HL-60 (cell line): ENCODE data around the gene CYGB.

Experiments
- POLR2AphosphoS5 ChIP-seq: IDR thresholded peaks from 2 replicates; pipeline ENCODE4 v1.6.1; 2012; ENCODE audit warnings: low read depth
- SPI1 ChIP-seq: IDR thresholded peaks from 2 replicates; pipeline ENCODE4 v1.6.1; 2012; ENCODE audit warnings: low read depth, mild to moderate bottlenecking, borderline replicate concordance
- TF ChIP-seq, protein P1 (sequence below): IDR thresholded peaks from one replicate; pipeline ENCODE4 v1.5.1; 2011; ENCODE audit warnings: low read length, control low read depth, inconsistent platforms; ENCODE audit not compliant: insufficient read depth
- TF ChIP-seq, protein P2 (sequence below): IDR thresholded peaks from 2 replicates; pipeline ENCODE4 v1.6.1; 2012; ENCODE audit warnings: low read depth; ENCODE audit not compliant: insufficient replicate concordance

DNA sequence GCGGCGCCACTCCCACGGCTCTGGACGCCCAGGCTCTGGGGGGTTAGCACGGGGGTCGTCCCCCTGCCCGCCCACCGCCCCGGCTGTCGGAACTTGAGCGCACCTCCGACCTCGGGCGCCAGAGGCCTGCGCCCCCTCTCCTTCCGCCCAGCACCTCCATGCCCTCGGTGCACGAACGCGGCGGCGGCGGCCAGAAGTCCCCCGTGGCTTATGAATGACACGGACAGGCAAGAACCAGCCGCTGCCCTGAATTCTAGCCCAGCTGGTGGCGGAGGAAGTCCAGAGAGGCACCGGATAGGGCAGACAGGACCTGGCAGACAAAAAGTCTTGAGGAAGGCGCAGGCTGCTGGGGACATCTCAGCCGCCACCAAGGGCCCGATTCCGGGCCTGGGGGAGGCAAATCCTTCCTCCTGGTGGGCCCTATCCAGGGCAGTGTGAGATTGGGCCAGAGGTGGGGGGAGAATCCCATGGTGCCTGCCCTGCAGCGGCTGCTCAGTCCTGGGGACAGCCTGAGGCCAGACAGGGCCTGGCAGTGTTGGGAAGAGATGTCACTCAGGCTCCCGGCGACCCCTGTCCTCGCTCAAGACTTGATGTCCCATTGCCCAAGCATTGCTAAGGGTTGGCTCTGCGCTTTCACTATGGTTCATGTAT lies 897 bp upstream of the CYGB start:
- TF ChIP-seq SPI1: no peak
- TF ChIP-seq, protein P1, sequence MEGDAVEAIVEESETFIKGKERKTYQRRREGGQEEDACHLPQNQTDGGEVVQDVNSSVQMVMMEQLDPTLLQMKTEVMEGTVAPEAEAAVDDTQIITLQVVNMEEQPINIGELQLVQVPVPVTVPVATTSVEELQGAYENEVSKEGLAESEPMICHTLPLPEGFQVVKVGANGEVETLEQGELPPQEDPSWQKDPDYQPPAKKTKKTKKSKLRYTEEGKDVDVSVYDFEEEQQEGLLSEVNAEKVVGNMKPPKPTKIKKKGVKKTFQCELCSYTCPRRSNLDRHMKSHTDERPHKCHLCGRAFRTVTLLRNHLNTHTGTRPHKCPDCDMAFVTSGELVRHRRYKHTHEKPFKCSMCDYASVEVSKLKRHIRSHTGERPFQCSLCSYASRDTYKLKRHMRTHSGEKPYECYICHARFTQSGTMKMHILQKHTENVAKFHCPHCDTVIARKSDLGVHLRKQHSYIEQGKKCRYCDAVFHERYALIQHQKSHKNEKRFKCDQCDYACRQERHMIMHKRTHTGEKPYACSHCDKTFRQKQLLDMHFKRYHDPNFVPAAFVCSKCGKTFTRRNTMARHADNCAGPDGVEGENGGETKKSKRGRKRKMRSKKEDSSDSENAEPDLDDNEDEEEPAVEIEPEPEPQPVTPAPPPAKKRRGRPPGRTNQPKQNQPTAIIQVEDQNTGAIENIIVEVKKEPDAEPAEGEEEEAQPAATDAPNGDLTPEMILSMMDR: no peak
- TF ChIP-seq, protein P2, sequence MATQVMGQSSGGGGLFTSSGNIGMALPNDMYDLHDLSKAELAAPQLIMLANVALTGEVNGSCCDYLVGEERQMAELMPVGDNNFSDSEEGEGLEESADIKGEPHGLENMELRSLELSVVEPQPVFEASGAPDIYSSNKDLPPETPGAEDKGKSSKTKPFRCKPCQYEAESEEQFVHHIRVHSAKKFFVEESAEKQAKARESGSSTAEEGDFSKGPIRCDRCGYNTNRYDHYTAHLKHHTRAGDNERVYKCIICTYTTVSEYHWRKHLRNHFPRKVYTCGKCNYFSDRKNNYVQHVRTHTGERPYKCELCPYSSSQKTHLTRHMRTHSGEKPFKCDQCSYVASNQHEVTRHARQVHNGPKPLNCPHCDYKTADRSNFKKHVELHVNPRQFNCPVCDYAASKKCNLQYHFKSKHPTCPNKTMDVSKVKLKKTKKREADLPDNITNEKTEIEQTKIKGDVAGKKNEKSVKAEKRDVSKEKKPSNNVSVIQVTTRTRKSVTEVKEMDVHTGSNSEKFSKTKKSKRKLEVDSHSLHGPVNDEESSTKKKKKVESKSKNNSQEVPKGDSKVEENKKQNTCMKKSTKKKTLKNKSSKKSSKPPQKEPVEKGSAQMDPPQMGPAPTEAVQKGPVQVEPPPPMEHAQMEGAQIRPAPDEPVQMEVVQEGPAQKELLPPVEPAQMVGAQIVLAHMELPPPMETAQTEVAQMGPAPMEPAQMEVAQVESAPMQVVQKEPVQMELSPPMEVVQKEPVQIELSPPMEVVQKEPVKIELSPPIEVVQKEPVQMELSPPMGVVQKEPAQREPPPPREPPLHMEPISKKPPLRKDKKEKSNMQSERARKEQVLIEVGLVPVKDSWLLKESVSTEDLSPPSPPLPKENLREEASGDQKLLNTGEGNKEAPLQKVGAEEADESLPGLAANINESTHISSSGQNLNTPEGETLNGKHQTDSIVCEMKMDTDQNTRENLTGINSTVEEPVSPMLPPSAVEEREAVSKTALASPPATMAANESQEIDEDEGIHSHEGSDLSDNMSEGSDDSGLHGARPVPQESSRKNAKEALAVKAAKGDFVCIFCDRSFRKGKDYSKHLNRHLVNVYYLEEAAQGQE: no peak
- no peak for TF ChIP-seq POLR2AphosphoS5
